ENCODE measurements around the gene GKN2. TPM values are rescaled to one million over a fixed set of nuclear protein-coding genes. Genes with fewer than 3 reads are reported as not detected.

GKN2 gene
- total and polyA plus RNA-seq, 2 of the 13 experiments (the other 11 are each of a cell fraction or from before 2014, with no cell fraction given) = not detected

DNA sequence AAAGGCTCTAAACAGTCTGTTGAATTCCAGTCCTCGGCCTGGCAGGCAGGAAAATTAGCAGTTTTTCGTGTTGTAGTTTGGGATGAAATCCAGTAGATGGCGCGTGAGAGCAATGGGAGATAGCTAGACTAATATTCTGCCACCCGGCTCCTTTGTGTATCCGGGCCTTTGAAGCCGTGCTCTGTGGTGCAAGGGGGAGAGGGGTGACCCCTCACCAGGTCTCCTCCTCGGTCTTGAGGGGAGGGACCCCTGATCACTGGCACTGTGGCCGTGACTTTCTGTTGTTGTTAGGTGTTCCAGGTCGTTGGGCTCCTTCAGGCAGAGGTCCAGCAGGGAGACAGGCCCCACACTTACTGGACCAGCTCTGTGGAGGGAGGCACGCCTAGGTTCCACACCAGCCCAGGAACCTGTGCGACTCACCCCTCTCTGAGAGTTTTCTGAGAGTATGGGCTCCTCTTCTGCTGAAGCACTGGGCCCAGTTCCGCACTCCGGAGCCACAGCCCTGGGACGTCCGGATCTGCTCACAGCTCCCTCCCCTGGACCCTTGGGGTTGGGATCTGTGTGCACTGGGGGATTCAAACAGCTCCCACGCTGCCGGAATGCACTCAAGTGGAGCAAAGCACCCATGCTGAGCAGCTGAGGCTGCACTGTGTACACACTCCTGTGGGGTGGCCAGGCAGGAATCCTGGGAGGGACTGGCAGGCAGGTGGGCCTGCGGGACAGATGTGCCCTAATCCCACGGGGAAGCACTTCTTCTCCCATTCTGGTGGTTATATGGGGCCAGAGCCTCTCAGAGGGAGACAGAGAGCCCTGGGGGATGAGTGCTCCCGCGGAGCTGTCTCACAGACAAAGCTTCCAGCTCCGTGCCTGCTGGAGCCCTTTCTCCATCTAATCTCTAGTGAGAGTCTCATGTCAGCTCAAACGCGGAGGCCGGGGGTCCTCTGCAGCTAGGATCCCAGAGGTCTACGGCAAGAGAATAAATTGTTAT, 8.8 kb downstream of the GKN2 start (continued):
- TF ChIP-seq, protein P1, sequence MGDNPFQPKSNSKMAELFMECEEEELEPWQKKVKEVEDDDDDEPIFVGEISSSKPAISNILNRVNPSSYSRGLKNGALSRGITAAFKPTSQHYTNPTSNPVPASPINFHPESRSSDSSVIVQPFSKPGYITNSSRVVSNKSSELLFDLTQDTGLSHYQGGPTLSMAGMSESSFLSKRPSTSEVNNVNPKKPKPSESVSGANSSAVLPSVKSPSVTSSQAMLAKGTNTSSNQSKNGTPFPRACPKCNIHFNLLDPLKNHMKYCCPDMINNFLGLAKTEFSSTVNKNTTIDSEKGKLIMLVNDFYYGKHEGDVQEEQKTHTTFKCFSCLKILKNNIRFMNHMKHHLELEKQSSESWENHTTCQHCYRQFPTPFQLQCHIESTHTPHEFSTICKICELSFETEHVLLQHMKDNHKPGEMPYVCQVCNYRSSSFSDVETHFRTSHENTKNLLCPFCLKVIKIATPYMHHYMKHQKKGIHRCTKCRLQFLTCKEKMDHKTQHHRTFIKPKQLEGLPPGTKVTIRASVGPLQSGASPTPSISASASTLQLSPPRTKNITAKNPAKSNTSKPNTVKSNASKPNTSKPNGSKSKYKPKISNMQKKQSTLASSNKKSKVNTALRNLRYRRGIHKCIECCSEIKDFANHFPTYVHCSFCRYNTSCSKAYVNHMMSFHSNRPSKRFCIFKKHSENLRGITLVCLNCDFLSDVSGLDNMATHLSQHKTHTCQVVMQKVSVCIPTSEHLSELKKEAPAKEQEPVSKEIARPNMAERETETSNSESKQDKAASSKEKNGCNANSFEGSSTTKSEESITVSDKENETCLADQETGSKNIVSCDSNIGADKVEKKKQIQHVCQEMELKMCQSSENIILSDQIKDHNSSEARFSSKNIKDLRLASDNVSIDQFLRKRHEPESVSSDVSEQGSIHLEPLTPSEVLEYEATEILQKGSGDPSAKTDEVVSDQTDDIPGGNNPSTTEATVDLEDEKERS (CRISPR knock-in tag; IDR thresholded peaks at IDR 0.05) = 0 out of 2 replicates have a peak, but pooled peaks have one; percentile 49
- TF ChIP-seq, protein P2, sequence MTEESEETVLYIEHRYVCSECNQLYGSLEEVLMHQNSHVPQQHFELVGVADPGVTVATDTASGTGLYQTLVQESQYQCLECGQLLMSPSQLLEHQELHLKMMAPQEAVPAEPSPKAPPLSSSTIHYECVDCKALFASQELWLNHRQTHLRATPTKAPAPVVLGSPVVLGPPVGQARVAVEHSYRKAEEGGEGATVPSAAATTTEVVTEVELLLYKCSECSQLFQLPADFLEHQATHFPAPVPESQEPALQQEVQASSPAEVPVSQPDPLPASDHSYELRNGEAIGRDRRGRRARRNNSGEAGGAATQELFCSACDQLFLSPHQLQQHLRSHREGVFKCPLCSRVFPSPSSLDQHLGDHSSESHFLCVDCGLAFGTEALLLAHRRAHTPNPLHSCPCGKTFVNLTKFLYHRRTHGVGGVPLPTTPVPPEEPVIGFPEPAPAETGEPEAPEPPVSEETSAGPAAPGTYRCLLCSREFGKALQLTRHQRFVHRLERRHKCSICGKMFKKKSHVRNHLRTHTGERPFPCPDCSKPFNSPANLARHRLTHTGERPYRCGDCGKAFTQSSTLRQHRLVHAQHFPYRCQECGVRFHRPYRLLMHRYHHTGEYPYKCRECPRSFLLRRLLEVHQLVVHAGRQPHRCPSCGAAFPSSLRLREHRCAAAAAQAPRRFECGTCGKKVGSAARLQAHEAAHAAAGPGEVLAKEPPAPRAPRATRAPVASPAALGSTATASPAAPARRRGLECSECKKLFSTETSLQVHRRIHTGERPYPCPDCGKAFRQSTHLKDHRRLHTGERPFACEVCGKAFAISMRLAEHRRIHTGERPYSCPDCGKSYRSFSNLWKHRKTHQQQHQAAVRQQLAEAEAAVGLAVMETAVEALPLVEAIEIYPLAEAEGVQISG (CRISPR knock-in tag; IDR thresholded peaks at IDR 0.05) = peak; percentile 20; the same call in 1 of the 2 replicates
- TF ChIP-seq REPIN1 (CRISPR knock-in tag; IDR thresholded peaks at IDR 0.05; ENCODE audit: borderline replicate concordance, low read depth) (peak; percentile 55; the same call in 1 of the 2 replicates), SP4 (CRISPR knock-in tag; IDR thresholded peaks at IDR 0.05) (no peak), ZNF773 (CRISPR knock-in tag; IDR thresholded peaks at IDR 0.05; ENCODE audit: borderline replicate concordance) (no peak), RAD21 (CRISPR knock-in tag; IDR thresholded peaks at IDR 0.05) (peak; percentile 70), FOXA1 (IDR thresholded peaks at IDR 0.05) (no peak), FOXA1 (CRISPR knock-in tag; IDR thresholded peaks at IDR 0.05) (no peak), SYNCRIP (IDR thresholded peaks at IDR 0.05; ENCODE audit: insufficient read depth, low read depth, low read length) (no peak), SETDB1 (CRISPR knock-in tag; IDR thresholded peaks at IDR 0.05; ENCODE audit: borderline replicate concordance) (0 out of 2 replicates have a peak, but pooled peaks have one; percentile 9)
- TF ChIP-seq, protein P3, sequence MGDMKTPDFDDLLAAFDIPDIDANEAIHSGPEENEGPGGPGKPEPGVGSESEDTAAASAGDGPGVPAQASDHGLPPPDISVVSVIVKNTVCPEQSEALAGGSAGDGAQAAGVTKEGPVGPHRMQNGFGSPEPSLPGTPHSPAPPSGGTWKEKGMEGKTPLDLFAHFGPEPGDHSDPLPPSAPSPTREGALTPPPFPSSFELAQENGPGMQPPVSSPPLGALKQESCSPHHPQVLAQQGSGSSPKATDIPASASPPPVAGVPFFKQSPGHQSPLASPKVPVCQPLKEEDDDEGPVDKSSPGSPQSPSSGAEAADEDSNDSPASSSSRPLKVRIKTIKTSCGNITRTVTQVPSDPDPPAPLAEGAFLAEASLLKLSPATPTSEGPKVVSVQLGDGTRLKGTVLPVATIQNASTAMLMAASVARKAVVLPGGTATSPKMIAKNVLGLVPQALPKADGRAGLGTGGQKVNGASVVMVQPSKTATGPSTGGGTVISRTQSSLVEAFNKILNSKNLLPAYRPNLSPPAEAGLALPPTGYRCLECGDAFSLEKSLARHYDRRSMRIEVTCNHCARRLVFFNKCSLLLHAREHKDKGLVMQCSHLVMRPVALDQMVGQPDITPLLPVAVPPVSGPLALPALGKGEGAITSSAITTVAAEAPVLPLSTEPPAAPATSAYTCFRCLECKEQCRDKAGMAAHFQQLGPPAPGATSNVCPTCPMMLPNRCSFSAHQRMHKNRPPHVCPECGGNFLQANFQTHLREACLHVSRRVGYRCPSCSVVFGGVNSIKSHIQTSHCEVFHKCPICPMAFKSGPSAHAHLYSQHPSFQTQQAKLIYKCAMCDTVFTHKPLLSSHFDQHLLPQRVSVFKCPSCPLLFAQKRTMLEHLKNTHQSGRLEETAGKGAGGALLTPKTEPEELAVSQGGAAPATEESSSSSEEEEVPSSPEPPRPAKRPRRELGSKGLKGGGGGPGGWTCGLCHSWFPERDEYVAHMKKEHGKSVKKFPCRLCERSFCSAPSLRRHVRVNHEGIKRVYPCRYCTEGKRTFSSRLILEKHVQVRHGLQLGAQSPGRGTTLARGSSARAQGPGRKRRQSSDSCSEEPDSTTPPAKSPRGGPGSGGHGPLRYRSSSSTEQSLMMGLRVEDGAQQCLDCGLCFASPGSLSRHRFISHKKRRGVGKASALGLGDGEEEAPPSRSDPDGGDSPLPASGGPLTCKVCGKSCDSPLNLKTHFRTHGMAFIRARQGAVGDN (CRISPR knock-in tag; IDR thresholded peaks at IDR 0.05) = peak; percentile 75
- TF ChIP-seq, protein P4, sequence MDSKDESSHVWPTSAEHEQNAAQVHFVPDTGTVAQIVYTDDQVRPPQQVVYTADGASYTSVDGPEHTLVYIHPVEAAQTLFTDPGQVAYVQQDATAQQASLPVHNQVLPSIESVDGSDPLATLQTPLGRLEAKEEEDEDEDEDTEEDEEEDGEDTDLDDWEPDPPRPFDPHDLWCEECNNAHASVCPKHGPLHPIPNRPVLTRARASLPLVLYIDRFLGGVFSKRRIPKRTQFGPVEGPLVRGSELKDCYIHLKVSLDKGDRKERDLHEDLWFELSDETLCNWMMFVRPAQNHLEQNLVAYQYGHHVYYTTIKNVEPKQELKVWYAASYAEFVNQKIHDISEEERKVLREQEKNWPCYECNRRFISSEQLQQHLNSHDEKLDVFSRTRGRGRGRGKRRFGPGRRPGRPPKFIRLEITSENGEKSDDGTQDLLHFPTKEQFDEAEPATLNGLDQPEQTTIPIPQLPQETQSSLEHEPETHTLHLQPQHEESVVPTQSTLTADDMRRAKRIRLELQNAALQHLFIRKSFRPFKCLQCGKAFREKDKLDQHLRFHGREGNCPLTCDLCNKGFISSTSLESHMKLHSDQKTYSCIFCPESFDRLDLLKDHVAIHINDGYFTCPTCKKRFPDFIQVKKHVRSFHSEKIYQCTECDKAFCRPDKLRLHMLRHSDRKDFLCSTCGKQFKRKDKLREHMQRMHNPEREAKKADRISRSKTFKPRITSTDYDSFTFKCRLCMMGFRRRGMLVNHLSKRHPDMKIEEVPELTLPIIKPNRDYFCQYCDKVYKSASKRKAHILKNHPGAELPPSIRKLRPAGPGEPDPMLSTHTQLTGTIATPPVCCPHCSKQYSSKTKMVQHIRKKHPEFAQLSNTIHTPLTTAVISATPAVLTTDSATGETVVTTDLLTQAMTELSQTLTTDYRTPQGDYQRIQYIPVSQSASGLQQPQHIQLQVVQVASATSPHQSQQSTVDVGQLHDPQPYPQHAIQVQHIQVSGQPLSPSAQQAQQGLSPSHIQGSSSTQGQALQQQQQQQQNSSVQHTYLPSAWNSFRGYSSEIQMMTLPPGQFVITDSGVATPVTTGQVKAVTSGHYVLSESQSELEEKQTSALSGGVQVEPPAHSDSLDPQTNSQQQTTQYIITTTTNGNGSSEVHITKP (CRISPR knock-in tag; IDR thresholded peaks at IDR 0.05; ENCODE audit: low read depth) = 0 out of 2 replicates have a peak, but pooled peaks have one; percentile 26
